ENCODE data around the gene UXS1.

DNA sequence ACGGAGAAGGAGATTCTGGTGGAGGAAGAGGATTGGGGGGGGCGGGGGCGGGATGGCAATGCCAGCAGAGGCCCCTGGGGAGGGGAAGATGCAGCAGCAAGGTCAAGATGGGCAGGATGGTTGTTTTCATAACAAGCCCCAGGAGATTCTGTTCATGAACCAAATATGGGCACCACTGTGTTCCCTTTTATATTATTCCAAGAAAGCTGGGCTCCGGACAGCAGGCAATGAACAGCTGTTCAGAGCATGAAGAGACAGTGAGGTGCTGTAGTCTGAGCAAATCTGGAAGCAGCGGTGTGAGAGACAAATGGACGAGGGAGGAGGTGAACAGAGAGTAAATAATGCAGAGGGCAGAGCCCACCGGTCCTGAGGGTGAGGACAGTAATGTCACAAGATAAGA lies 20.0 kb downstream of the UXS1 start:
- TF ChIP-seq, protein P1, sequence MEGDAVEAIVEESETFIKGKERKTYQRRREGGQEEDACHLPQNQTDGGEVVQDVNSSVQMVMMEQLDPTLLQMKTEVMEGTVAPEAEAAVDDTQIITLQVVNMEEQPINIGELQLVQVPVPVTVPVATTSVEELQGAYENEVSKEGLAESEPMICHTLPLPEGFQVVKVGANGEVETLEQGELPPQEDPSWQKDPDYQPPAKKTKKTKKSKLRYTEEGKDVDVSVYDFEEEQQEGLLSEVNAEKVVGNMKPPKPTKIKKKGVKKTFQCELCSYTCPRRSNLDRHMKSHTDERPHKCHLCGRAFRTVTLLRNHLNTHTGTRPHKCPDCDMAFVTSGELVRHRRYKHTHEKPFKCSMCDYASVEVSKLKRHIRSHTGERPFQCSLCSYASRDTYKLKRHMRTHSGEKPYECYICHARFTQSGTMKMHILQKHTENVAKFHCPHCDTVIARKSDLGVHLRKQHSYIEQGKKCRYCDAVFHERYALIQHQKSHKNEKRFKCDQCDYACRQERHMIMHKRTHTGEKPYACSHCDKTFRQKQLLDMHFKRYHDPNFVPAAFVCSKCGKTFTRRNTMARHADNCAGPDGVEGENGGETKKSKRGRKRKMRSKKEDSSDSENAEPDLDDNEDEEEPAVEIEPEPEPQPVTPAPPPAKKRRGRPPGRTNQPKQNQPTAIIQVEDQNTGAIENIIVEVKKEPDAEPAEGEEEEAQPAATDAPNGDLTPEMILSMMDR (IDR thresholded peaks at IDR 0.05; ENCODE audit: poor library complexity, severe bottlenecking) = no peak
- TF ChIP-seq SMC3 (conservative IDR thresholded peaks at IDR 0.05; ENCODE audit: poor library complexity) (no peak), MXI1 (conservative IDR thresholded peaks at IDR 0.05; ENCODE audit: poor library complexity, severe bottlenecking) (no peak), EZH2 (IDR thresholded peaks at IDR 0.05; ENCODE audit: borderline replicate concordance, insufficient read depth, low read length, poor library complexity, severe bottlenecking) (no peak), POLR2AphosphoS5 (IDR thresholded peaks at IDR 0.05) (no peak)
- TF ChIP-seq, protein P2, sequence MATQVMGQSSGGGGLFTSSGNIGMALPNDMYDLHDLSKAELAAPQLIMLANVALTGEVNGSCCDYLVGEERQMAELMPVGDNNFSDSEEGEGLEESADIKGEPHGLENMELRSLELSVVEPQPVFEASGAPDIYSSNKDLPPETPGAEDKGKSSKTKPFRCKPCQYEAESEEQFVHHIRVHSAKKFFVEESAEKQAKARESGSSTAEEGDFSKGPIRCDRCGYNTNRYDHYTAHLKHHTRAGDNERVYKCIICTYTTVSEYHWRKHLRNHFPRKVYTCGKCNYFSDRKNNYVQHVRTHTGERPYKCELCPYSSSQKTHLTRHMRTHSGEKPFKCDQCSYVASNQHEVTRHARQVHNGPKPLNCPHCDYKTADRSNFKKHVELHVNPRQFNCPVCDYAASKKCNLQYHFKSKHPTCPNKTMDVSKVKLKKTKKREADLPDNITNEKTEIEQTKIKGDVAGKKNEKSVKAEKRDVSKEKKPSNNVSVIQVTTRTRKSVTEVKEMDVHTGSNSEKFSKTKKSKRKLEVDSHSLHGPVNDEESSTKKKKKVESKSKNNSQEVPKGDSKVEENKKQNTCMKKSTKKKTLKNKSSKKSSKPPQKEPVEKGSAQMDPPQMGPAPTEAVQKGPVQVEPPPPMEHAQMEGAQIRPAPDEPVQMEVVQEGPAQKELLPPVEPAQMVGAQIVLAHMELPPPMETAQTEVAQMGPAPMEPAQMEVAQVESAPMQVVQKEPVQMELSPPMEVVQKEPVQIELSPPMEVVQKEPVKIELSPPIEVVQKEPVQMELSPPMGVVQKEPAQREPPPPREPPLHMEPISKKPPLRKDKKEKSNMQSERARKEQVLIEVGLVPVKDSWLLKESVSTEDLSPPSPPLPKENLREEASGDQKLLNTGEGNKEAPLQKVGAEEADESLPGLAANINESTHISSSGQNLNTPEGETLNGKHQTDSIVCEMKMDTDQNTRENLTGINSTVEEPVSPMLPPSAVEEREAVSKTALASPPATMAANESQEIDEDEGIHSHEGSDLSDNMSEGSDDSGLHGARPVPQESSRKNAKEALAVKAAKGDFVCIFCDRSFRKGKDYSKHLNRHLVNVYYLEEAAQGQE (IDR thresholded peaks at IDR 0.05; ENCODE audit: borderline replicate concordance) = no peak
